GM18505 (cell line): ENCODE data around the gene KISS1R.

Experiments used
- ATAC-seq: cut with Tn5 transposase; IDR thresholded peaks from one replicate; pipeline ENCODE4 v1.9.1; 2021; ENCODE audit not compliant: unreplicated experiment
- POLR2A ChIP-seq: IDR thresholded peaks from 4 replicates; pipeline ENCODE4 v1.6.1; 2011; ENCODE audit warnings: borderline replicate concordance; ENCODE audit not compliant: insufficient read depth, insufficient read length; ENCODE audit errors: extremely low read depth

The KISS1R gene

GRCh38 chr19:913080-913748 is 3.9 kb upstream of the KISS1R start, which contains the start of gene R3HDM4:
R3HDM4 (minus strand) TSS chr19:913219; CDS start chr19:913157, 62 bp downstream.
- peak; percentile 70 for TF ChIP-seq POLR2A

DNA sequence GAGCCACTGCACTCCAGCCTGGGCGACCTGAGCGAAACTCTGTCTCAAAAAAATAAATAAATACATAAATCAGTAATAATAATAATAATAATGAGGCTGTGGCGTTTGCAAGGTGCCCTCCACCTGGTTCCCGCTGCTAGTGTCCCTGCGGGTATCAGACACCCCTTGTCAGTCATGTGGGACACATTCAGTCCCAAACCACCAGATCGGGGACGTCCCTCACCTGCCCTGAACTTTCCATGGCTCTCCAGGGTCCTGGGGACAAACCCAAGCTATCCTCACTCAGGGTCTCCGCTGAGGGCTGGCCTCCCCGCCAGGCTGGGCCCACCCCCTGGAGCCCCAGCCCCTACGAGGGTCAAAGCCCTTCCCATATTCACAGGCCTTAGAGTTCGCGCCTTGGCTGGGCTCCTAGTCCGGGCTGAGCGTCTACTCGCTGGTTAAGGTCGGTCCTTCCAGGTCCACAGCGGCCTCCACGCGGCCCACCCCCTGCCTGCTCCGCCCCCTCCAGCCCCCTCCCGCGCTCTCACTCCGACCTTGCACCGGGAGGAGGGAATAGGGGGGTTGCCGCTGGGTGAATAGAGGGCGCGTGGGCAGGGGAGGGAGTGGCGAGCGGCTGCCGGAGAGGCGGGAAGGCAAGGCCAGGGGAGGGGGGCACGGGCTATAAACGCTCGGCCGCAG is 349 bp upstream of the KISS1R start:
- no peak for ATAC-seq
- no peak for TF ChIP-seq POLR2A

More at GRCh38 chr19:913080-913748, 3.9 kb upstream of the KISS1R start, which contains the start of gene R3HDM4:
- ATAC-seq = no peak

GRCh38 chr19:918152-918437 is 962 bp downstream of the KISS1R start:
- no peak for ATAC-seq
- no peak for TF ChIP-seq POLR2A

GRCh38 chr19:918481-919198 is 1.5 kb downstream of the KISS1R start:
- ATAC-seq = no peak
- TF ChIP-seq POLR2A = no peak

GRCh38 chr19:919199-920050 is 2.3 kb downstream of the KISS1R start:
- ATAC-seq = no peak

GRCh38 chr19:920051-920864 is 3.1 kb downstream of the KISS1R start:
- peak; percentile 33 for TF ChIP-seq POLR2A
- ATAC-seq = no peak

More at GRCh38 chr19:919199-920050, 2.3 kb downstream of the KISS1R start:
- TF ChIP-seq POLR2A = no peak

DNA sequence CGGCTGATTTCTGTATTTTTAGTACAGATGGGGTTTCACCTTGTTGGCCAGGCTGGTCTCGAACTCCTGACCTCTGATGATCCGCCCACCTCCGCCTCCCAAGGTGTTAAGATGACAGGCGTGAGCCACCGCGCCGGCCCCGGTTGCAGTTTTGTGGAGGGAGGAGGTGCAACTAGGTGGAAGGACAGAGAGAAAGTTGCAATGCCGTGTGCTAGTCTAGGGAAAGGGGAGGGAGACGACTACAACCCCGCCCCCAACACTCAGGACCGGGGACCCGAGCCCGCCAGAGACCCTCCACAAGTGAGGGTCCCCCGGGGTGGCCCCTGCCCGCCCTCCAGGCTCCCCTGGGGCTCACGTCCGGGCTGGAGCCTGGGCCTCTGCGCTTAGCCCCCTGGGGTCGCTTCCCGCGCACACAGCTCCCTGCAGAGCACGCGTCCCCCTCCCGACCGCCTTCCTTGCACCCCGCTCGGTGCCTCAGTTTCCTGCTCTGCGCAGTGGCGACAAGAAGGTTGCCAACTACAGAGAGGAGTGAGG is 7.5 kb downstream of the KISS1R start:
- TF ChIP-seq POLR2A = no peak
- peak; percentile 0 for ATAC-seq

- peak; percentile 28 for ATAC-seq
- peak; percentile 49 for TF ChIP-seq POLR2A
Observed at GRCh38 chr19:925087-925525, 8.0 kb downstream of the KISS1R start.

DNA sequence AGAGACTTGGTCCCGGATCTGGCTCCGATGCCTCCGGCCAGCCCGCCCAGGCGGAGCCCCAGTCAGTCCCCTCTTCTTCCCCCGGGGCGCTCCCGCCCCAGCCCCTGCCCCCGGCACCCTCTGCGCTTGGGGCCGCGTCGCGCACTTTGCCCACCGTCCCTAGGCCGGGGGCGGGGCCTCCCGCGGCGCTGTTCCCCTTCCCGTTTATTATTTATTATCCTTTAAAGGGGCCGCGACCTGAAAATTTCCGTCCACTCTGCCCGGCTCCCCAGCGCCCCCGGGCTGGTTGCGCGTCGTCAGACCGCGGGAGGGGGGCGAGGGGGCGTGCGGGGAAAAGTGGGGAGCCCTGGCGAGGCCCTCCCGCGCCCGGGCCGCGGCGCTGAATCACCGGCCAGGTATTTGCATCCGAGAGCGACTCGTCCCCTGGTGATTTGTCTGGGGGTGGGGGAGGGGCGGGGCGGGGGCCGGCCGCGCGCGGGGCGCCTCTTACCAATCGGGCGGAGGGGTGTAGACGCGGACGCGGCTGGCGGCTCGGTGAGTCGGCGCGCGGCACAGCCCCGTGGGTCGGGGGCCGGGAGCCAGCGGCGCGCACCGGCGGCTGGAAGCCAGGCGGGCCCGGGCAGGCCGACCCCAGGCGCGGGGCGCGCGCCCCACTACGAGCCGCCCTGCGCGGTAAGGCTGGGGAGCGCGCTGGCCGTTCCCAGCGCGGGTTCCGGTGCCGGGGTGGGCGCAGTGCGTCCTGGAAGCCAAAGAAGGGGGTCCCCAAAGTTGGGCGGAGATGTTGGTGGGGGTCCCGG is 8.6 kb downstream of the KISS1R start, which contains the start of gene ARID3A:
Gene ARID3A (plus strand): TSS at position 510 of the 797 bp plus-strand sequence. CDS start 3,494 bp downstream, outside the sequence.
- peak; percentile 39 for ATAC-seq
- TF ChIP-seq POLR2A = peak; percentile 61

GRCh38 chr19:926323-926588 is 9.1 kb downstream of the KISS1R start:
- TF ChIP-seq POLR2A = no peak
- ATAC-seq = no peak

- ATAC-seq = no peak
- peak; percentile 66 for TF ChIP-seq POLR2A
Observed at GRCh38 chr19:926589-927350, 9.6 kb downstream of the KISS1R start.
